IMR-90 (cell line): Measurements from ENCODE around the gene ATRAID. TPM values are rescaled to one million over a fixed set of nuclear protein-coding genes. Genes with fewer than 3 reads are reported as not detected.

Source experiments
- ATAC-seq: fragments of 200-7000 bp; cut with Tn5 transposase; 2 replicates; pipeline ENCODE4 v1.9.1; 2020; ENCODE audit warnings: low read depth, mild to moderate bottlenecking, moderate library complexity
- BruUV-seq: library from RNA; stranded (reverse); fragments of 400-500 nt; replicated peaks from 2 replicates; lab custom pipeline; 2021; lab: Mats Ljungman, UMichigan
- CTCF ChIA-PET: fragments of 300-600 bp; formaldehyde crosslinking; extraction: SDS; loops from one replicate; lab custom pipeline; 2021; ENCODE audit warnings: antibody characterized with exemption; lab: Yijun Ruan, JAX
- POLR2A ChIA-PET: fragments of 300-600 bp; sonication (Branson Sonifier 250); formaldehyde crosslinking; loops from one replicate; lab custom pipeline; 2022; ENCODE audit warnings: antibody characterized with exemption; ENCODE audit not compliant: unreplicated experiment; lab: Charles Lee
- DNase-seq: peaks from one replicate; pipeline ENCODE4 v3.0.0; 2013
- H2AFZ ChIP-seq: replicated peaks from 2 replicates; pipeline ENCODE3; 2013; ENCODE audit warnings: low read length, mild to moderate bottlenecking; ENCODE audit not compliant: poor library complexity
- H2AK5ac ChIP-seq: 2 replicates; pipeline ENCODE4 v1.6.1; 2013; ENCODE audit warnings: low read depth, low read length, inconsistent platforms
- H2AK9ac ChIP-seq: replicated peaks from 2 replicates; pipeline ENCODE3; 2013; ENCODE audit warnings: mild to moderate bottlenecking, low read depth, low read length, moderate library complexity; ENCODE audit not compliant: poor library complexity
- H2BK120ac ChIP-seq: 2 replicates; pipeline ENCODE4 v1.6.1; 2013; ENCODE audit warnings: low read depth, low read length, inconsistent platforms
- H2BK15ac ChIP-seq: 3 replicates; pipeline ENCODE4 v1.6.1; 2013; ENCODE audit warnings: low read depth, low read length, inconsistent platforms
- H2BK20ac ChIP-seq: 2 replicates; pipeline ENCODE4 v1.6.1; 2013; ENCODE audit warnings: low read depth, mild to moderate bottlenecking, inconsistent platforms, low read length, moderate library complexity
- H2BK5ac ChIP-seq: 2 replicates; pipeline ENCODE4 v1.6.1; 2013; ENCODE audit warnings: mild to moderate bottlenecking, low read depth, low read length, inconsistent platforms; ENCODE audit not compliant: poor library complexity, severe bottlenecking
- H3K14ac ChIP-seq: replicated peaks from 2 replicates; pipeline ENCODE4 v1.6.1; 2013; ENCODE audit warnings: low read depth, low read length, inconsistent platforms
- H3K18ac ChIP-seq: 2 replicates; pipeline ENCODE4 v1.6.1; 2013; ENCODE audit warnings: low read depth, low read length, control low read depth
- H3K23ac ChIP-seq: 2 replicates; pipeline ENCODE4 v1.6.1; 2013; ENCODE audit warnings: low read depth, low read length, inconsistent platforms
- H3K27ac ChIP-seq: 2 replicates; pipeline ENCODE4 v1.5.1; 2013; ENCODE audit warnings: mild to moderate bottlenecking, control low read depth, low read length; ENCODE audit not compliant: insufficient read depth
- H3K27me3 ChIP-seq: 2 replicates; pipeline ENCODE4 v1.6.1; 2013; ENCODE audit warnings: low read length; ENCODE audit not compliant: control insufficient read depth, insufficient read depth
- H3K36me3 ChIP-seq: 2 replicates; pipeline ENCODE4 v1.6.1; 2013; ENCODE audit warnings: low read length, mixed read lengths; ENCODE audit not compliant: control insufficient read depth, insufficient read depth
- H3K4ac ChIP-seq: 2 replicates; pipeline ENCODE4 v1.6.1; 2013; ENCODE audit warnings: low read depth, low read length, inconsistent platforms
- H3K4me1 ChIP-seq: 2 replicates; pipeline ENCODE4 v1.6.1; 2013; ENCODE audit warnings: low read length, mixed read lengths; ENCODE audit not compliant: control insufficient read depth, insufficient read depth
- H3K4me2 ChIP-seq: 2 replicates; pipeline ENCODE4 v1.6.1; 2013; ENCODE audit warnings: low read depth, mild to moderate bottlenecking, control low read depth, low read length, moderate library complexity
- H3K4me3 ChIP-seq: 2 replicates; pipeline ENCODE4 v1.5.1; 2013; ENCODE audit warnings: low read depth, mild to moderate bottlenecking, control low read depth, low read length, moderate library complexity; ENCODE audit not compliant: insufficient read depth
- H3K56ac ChIP-seq: 2 replicates; pipeline ENCODE4 v1.6.1; 2013; ENCODE audit warnings: low read length, inconsistent platforms; ENCODE audit not compliant: insufficient read depth; ENCODE audit errors: extremely low read depth
- H3K79me1 ChIP-seq, 2 experiments: 2 replicates each; pipeline ENCODE4 v1.6.1; 2013; ENCODE audit warnings: low read length in 2 of 2, inconsistent platforms in 1 of 2, low read depth in 1 of 2
- H3K9ac ChIP-seq: 2 replicates; pipeline ENCODE4 v1.6.1; 2013; ENCODE audit warnings: low read depth, low read length, control low read depth
- H3K9me1 ChIP-seq: 2 replicates; pipeline ENCODE4 v1.6.1; 2013; ENCODE audit warnings: low read length, inconsistent platforms; ENCODE audit not compliant: insufficient read depth
- H3K9me3 ChIP-seq: 2 replicates; pipeline ENCODE4 v1.6.1; 2013; ENCODE audit warnings: low read length; ENCODE audit not compliant: control insufficient read depth, insufficient read depth
- H4K20me1 ChIP-seq: 2 replicates; pipeline ENCODE4 v1.6.1; 2013; ENCODE audit warnings: low read length, inconsistent platforms; ENCODE audit not compliant: insufficient read depth
- H4K5ac ChIP-seq: 2 replicates; pipeline ENCODE4 v1.6.1; 2013; ENCODE audit warnings: mild to moderate bottlenecking, low read depth, low read length, control low read depth
- H4K8ac ChIP-seq, 2 experiments: 2 replicates each; pipeline ENCODE4 v1.6.1; 2013; ENCODE audit warnings: low read depth in 2 of 2, low read length in 2 of 2, control low read depth in 1 of 2, inconsistent platforms in 1 of 2
- H4K91ac ChIP-seq: 2 replicates; pipeline ENCODE4 v1.6.1; 2013; ENCODE audit warnings: low read depth, low read length, inconsistent platforms; ENCODE audit not compliant: insufficient read depth
- BHLHE40 ChIP-seq: fragments of 150-350 bp; IDR thresholded peaks from 2 replicates; pipeline ENCODE4 v1.6.1; 2016; ENCODE audit warnings: mild to moderate bottlenecking, low read depth, low read length
- CHD1 ChIP-seq: IDR thresholded peaks from 2 replicates; pipeline ENCODE4 v1.6.1; 2012; ENCODE audit warnings: low read depth, low read length, improper control_type of control experiment
- CTCF ChIP-seq: conservative IDR thresholded peaks from 2 replicates; pipeline ENCODE4 v1.5.1; 2012; ENCODE audit warnings: mild to moderate bottlenecking, low read depth, low read length, improper control_type of control experiment
- ELK1 ChIP-seq: fragments of 150-350 bp; IDR thresholded peaks from 2 replicates; pipeline ENCODE4 v1.6.1; 2016; ENCODE audit warnings: low read depth, mild to moderate bottlenecking, low read length, moderate library complexity, borderline replicate concordance
- MXI1 ChIP-seq: IDR thresholded peaks from 2 replicates; pipeline ENCODE4 v1.6.1; 2012; ENCODE audit warnings: low read depth, mild to moderate bottlenecking, low read length, moderate library complexity, borderline replicate concordance
- NFE2L2 ChIP-seq: fragments of 150-350 bp; IDR thresholded peaks from 2 replicates; pipeline ENCODE4 v1.6.1; 2016; ENCODE audit warnings: low read depth, mild to moderate bottlenecking, low read length
- SMC3 ChIP-seq: fragments of 150-350 bp; IDR thresholded peaks from 2 replicates; pipeline ENCODE4 v1.6.1; 2016; ENCODE audit warnings: low read depth, mild to moderate bottlenecking, antibody characterized with exemption, low read length, moderate library complexity
- WGBS, 2 experiments: methylation state at CpG; one replicate each; pipeline versions ENCODE4 v1.1.5 to v1.1.7; 2013; ENCODE audit warnings: missing lambda C conversion rate in 2 of 2; ENCODE audit not compliant: insufficient read length in 1 of 2; ENCODE audit errors: extremely low coverage in 2 of 2; 5-methylcytosine and 5-hydroxymethylcytosine counted together
- dilution Hi-C: fragments of 300-500 bp; cut with HindIII; formaldehyde crosslinking; loops from one replicate; pipeline ENCODE4 v1.14.3; 2018; ENCODE audit warnings: low sequenced_read_pairs; ENCODE audit not compliant: unreplicated experiment
- in situ Hi-C: fragments of 300-500 bp; cut with MboI; formaldehyde crosslinking; loops from 3 replicates; pipeline ENCODE4 v1.14.3; 2019; ENCODE audit warnings: low sequenced_read_pairs, inconsistent platforms, mixed read lengths
- intact Hi-C: fragments of 100-400 bp; cut with micrococcal nuclease; formaldehyde crosslinking; loops from 2 replicates; pipeline ENCODE4 v1.10.0; 2022
- polyA plus RNA-seq, 3 experiments: library from polyadenylated mRNA; depleted of rRNA; stranded (reverse); fragments of >200 nt; gene quantifications; 2 replicates each; pipeline ENCODE4 v1.2.3, GENCODE V29; 2012; ENCODE audit warnings: low replicate concordance in 1 of 3
- total RNA-seq: library from RNA; depleted of rRNA; stranded (reverse); fragments of >200 nt; gene quantifications from 2 replicates; pipeline ENCODE4 v1.2.3, GENCODE V29; 2012

The ATRAID gene
- total and polyA plus RNA-seq, 2 of the 4 experiments (the other 2 are of a cell fraction), result 138 to 173 TPM

DNA sequence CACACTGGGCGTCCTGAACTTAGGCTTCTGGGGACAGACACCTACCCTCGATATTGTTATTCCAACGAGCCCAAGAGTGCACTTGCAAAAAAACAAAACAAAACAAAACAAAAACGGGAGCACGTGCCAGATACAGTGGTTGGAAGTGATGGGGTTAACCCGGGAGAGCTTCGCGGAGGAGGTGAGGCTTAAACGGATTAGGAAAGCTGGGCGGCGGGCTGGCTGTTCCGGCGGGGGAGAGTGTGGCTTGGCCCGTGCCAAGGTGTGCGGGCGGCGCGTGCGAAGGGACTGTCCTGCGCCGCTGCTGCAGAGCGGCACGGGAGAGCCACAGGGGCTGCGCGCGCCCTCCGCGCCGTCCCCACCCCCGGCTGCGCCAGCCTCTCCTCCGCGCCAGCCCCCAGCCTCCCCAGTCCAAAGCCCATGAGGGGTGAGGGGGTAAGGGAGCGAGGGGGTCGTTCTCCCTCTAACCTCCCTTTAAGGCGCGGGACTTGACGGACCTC is 52.5 kb downstream of the ATRAID start:
- no peaks in the 10 kb centered on the region for H3K36me3 ChIP-seq
- H3K9me3 ChIP-seq, result no peaks in the 10 kb centered on the region; the same call in 1 of the 2 replicates
- H3K9ac ChIP-seq, result no peak overlapping the region
- H3K4ac ChIP-seq, result no peak overlapping the region
- H4K5ac ChIP-seq, result no peak overlapping the region
- H2BK20ac ChIP-seq, result no peak overlapping the region
- H4K91ac ChIP-seq, result no peak overlapping the region
- peak overlapping the region; percentile 92 for H2AFZ ChIP-seq
- H2BK120ac ChIP-seq, result no peak overlapping the region
- H2AK9ac ChIP-seq, result peak overlapping the region; percentile 29
- ChIA-PET CTCF (interaction anchor here (0.7 to 2.8 kb wide), 5 partner anchors 9 to 39 kb away, joined by 3 to 8 read pairs (median 5); no protein-coding TSS in a partner anchor), POLR2A (no interaction called here)
- ATAC-seq, result no peak
- intact Hi-C loops, result no loop called here
- in situ Hi-C loops, result no loop called here
- H3K18ac ChIP-seq, result no peak overlapping the region
- H2BK15ac ChIP-seq, result no peak overlapping the region
- WGBS, 2 experiments, result 0% methylated on average over 3 of the region's 38 CpGs; no CpG with 5 or more reads in 1 of the 2 experiments
- dilution Hi-C loops, result no loop called here
- no peak overlapping the region for H4K8ac ChIP-seq
- no peak overlapping the region for H2AK5ac ChIP-seq
- peaks cover 4% of the 10 kb centered on the region; the same call in 1 of the 2 replicates for H3K4me1 ChIP-seq
- H3K79me1 ChIP-seq, result no peaks in the 10 kb centered on the region
- no peaks in the 10 kb centered on the region for H3K9me1 ChIP-seq
- TF ChIP-seq BHLHE40 (peak; percentile 37; the same call in 1 of the 2 replicates), CTCF (no peak), MXI1 (no peak), CHD1 (no peak), SMC3 (no peak), NFE2L2 (no peak), ELK1 (no peak)
- no TSS peak for BruUV-seq
- no peak overlapping the region for H2BK5ac ChIP-seq
- H3K27ac ChIP-seq, result no peak overlapping the region
- no peaks in the 10 kb centered on the region for H4K20me1 ChIP-seq
- peaks cover 82% of the 10 kb centered on the region for H3K27me3 ChIP-seq
- H3K14ac ChIP-seq, result no peak overlapping the region
- H3K4me3 ChIP-seq, result no peak overlapping the region; the same call in 1 of the 2 replicates
- H3K4me2 ChIP-seq, result peak overlapping the region; percentile 83; the same call in 1 of the 2 replicates
- no peak for DNase-seq
- peak overlapping the region; percentile 77; the same call in 1 of the 2 replicates for H3K23ac ChIP-seq
- no peak overlapping the region for H3K56ac ChIP-seq
